Neural progenitor cell (in vitro differentiated cells): ENCODE measurements around the gene TUT1. TPM values are rescaled to one million over a fixed set of nuclear protein-coding genes. Genes with fewer than 3 reads are reported as not detected.
A peak's percentile ranks its signal among the peaks of the same experiment; 100 is the strongest.
"Not testable (repeated sequence)": the region's sequence is repeated elsewhere in the genome, so short reads cannot be mapped to it uniquely, and the experiment has no call there.

Experiments
- DNase-seq: peaks from one replicate; pipeline ENCODE4 v3.0.0-alpha.2; 2016; ENCODE audit warnings: low spot score
- H2AFZ ChIP-seq: fragments of 200-600 bp; sonication (generic); replicated peaks from 2 replicates; pipeline ENCODE4 v1.6.1; 2016; ENCODE audit warnings: antibody characterized with exemption
- H3F3A ChIP-seq: fragments of 200-600 bp; sonication (generic); 2 replicates; pipeline ENCODE4 v1.6.1; 2016; ENCODE audit warnings: antibody characterized with exemption, low read depth
- H3K27ac ChIP-seq: fragments of 200-600 bp; sonication (generic); 2 replicates; pipeline ENCODE4 v1.5.1; 2016; ENCODE audit warnings: mild to moderate bottlenecking
- H3K27me3 ChIP-seq: fragments of 200-600 bp; sonication (generic); 2 replicates; pipeline ENCODE4 v1.6.1; 2016; ENCODE audit warnings: mild to moderate bottlenecking, moderate library complexity
- H3K36me3 ChIP-seq: fragments of 200-600 bp; sonication (generic); 2 replicates; pipeline ENCODE4 v1.5.1; 2016
- H3K4me1 ChIP-seq: fragments of 200-600 bp; sonication (generic); 2 replicates; pipeline ENCODE4 v1.6.1; 2016; ENCODE audit warnings: mixed run types
- H3K4me2 ChIP-seq: fragments of 200-600 bp; sonication (generic); 2 replicates; pipeline ENCODE4 v1.6.1; 2016
- H3K4me3 ChIP-seq: fragments of 200-600 bp; sonication (generic); 2 replicates; pipeline ENCODE4 v1.5.1; 2016
- H3K79me2 ChIP-seq: fragments of 200-600 bp; sonication (generic); 2 replicates; pipeline ENCODE4 v1.6.1; 2016; ENCODE audit warnings: low read depth
- H3K9ac ChIP-seq: fragments of 200-600 bp; sonication (generic); 2 replicates; pipeline ENCODE4 v1.6.1; 2016
- H3K9me3 ChIP-seq: fragments of 200-600 bp; sonication (generic); 2 replicates; pipeline ENCODE4 v1.5.1; 2016; ENCODE audit warnings: low read depth
- H4K20me1 ChIP-seq: fragments of 200-600 bp; sonication (generic); 2 replicates; pipeline ENCODE4 v1.6.1; 2016; ENCODE audit warnings: low read depth
- H3K27ac Mint-ChIP-seq: 3 replicates; pipeline ENCODE4 v1.8.0; 2021; ENCODE audit warnings: mixed read lengths
- H3K27me3 Mint-ChIP-seq: 2 replicates; pipeline ENCODE4 v1.8.0; 2022; ENCODE audit warnings: low read depth, mild to moderate bottlenecking, inconsistent platforms, moderate library complexity, mixed read lengths; ENCODE audit not compliant: insufficient read depth
- H3K36me3 Mint-ChIP-seq: 3 replicates; pipeline ENCODE4 v1.8.0; 2021; ENCODE audit warnings: mixed read lengths
- H3K4me1 Mint-ChIP-seq: 3 replicates; pipeline ENCODE4 v1.8.0; 2021; ENCODE audit warnings: mixed read lengths
- H3K4me3 Mint-ChIP-seq: 3 replicates; pipeline ENCODE4 v1.8.0; 2021; ENCODE audit warnings: mild to moderate bottlenecking, moderate library complexity, mixed read lengths
- H3K9me3 Mint-ChIP-seq: 3 replicates; pipeline ENCODE4 v1.8.0; 2020; ENCODE audit warnings: mixed read lengths
- CTCF ChIP-seq: fragments of 200-600 bp; sonication (generic); IDR thresholded peaks from 2 replicates; pipeline ENCODE4 v1.5.1; 2017; ENCODE audit warnings: antibody characterized with exemption, mild to moderate bottlenecking
- EZH2 ChIP-seq: fragments of 200-600 bp; sonication (generic); IDR thresholded peaks from 2 replicates; pipeline ENCODE4 v1.6.1; 2017; ENCODE audit warnings: antibody characterized with exemption, mild to moderate bottlenecking, moderate library complexity
- EZH2phosphoT487 ChIP-seq: fragments of 200-600 bp; sonication (generic); IDR thresholded peaks from 2 replicates; pipeline ENCODE4 v1.6.1; 2017; ENCODE audit warnings: antibody characterized with exemption
- total RNA-seq: library from RNA; depleted of rRNA; stranded (reverse); fragments of >200 nt; gene quantifications from 2 replicates; pipeline ENCODE4 v1.2.3, GENCODE V29; 2015; ENCODE audit warnings: low replicate concordance

TUT1 gene
- total RNA-seq, 1 donor from 2014 or later, result 4.8 TPM

- Histone ChIP-seq H3K36me3 (peaks cover 18% of the 10 kb centered on the region), H3K4me1 (peaks cover 12% of the 10 kb centered on the region), H3K27ac (peak overlapping the region; percentile 20), H4K20me1 (peaks cover 91% of the 10 kb centered on the region), H3K27me3 (no peaks in the 10 kb centered on the region), H3F3A (peaks cover 79% of the 10 kb centered on the region), H3K4me2 (no peak overlapping the region), H2AFZ (no peak overlapping the region), H3K79me2 (peaks cover 80% of the 10 kb centered on the region), H3K4me3 (no peak overlapping the region), H3K9me3 (no peaks in the 10 kb centered on the region), H3K9ac (no peak overlapping the region)
- no peak for DNase-seq
- Mint-ChIP-seq H3K4me1 (peaks cover 6% of the 10 kb centered on the region), H3K4me3 (no peak overlapping the region), H3K27ac (no peak overlapping the region), H3K36me3 (peaks cover 41% of the 10 kb centered on the region), H3K9me3 (no peaks in the 10 kb centered on the region), H3K27me3 (peaks cover 2% of the 10 kb centered on the region)
- no peak for TF ChIP-seq EZH2
- no peak for TF ChIP-seq CTCF
- TF ChIP-seq EZH2phosphoT487, result no peak
Observed at GRCh38 chr11:62565100-62565802, 26.1 kb downstream of the TUT1 start.

- Histone ChIP-seq H3K4me2 (peak overlapping the region; percentile 7), H3K36me3 (peaks cover 25% of the 10 kb centered on the region), H3K4me1 (peaks cover 30% of the 10 kb centered on the region), H3F3A (peaks cover 87% of the 10 kb centered on the region), H4K20me1 (peaks cover 74% of the 10 kb centered on the region), H3K79me2 (peaks cover 64% of the 10 kb centered on the region), H3K27ac (peak overlapping the region; percentile 71)
- H3K36me3 Mint-ChIP-seq, result peaks cover 44% of the 10 kb centered on the region
- peaks cover 18% of the 10 kb centered on the region for H3K4me1 Mint-ChIP-seq
- H3K27me3 ChIP-seq, H3K9ac ChIP-seq, H3K27ac Mint-ChIP-seq, H3K4me3 ChIP-seq, H2AFZ ChIP-seq, H3K9me3 ChIP-seq, H3K4me3 Mint-ChIP-seq, H3K27me3 Mint-ChIP-seq, H3K9me3 Mint-ChIP-seq: not testable (repeated sequence)
- DNase-seq, result peak; percentile 20
Observed at GRCh38 chr11:62561677-62562230, 29.6 kb downstream of the TUT1 start.

GRCh38 chr11:62560566-62561103 is 30.7 kb downstream of the TUT1 start:
- Mint-ChIP-seq H3K27me3 (peaks cover 4% of the 10 kb centered on the region), H3K27ac (no peak overlapping the region), H3K9me3 (no peaks in the 10 kb centered on the region), H3K4me3 (no peak overlapping the region), H3K4me1 (peaks cover 29% of the 10 kb centered on the region), H3K36me3 (peaks cover 35% of the 10 kb centered on the region)
- Histone ChIP-seq H3K9ac (no peak overlapping the region), H2AFZ (no peak overlapping the region), H3K4me1 (peaks cover 40% of the 10 kb centered on the region), H3K4me3 (no peak overlapping the region), H3K79me2 (peaks cover 53% of the 10 kb centered on the region), H3K36me3 (peaks cover 15% of the 10 kb centered on the region), H4K20me1 (peaks cover 67% of the 10 kb centered on the region), H3F3A (peaks cover 87% of the 10 kb centered on the region), H3K27me3 (no peaks in the 10 kb centered on the region), H3K9me3 (no peaks in the 10 kb centered on the region), H3K27ac (peak overlapping the region; percentile 13), H3K4me2 (no peak overlapping the region)
- DNase-seq, result peak; percentile 91
- TF ChIP-seq CTCF, result peak; percentile 78
- TF ChIP-seq EZH2phosphoT487, result no peak

- H3F3A ChIP-seq, result peaks cover 86% of the 10 kb centered on the region
- H3K4me1 ChIP-seq, result peaks cover 46% of the 10 kb centered on the region
- H3K79me2 ChIP-seq, result peaks cover 43% of the 10 kb centered on the region
- H3K36me3 ChIP-seq, H3K9me3 ChIP-seq, H3K27me3 Mint-ChIP-seq, H2AFZ ChIP-seq, DNase-seq, H3K9me3 Mint-ChIP-seq, H3K4me3 ChIP-seq, H3K27me3 ChIP-seq, H3K4me2 ChIP-seq, H3K9ac ChIP-seq: not testable (repeated sequence)
- H4K20me1 ChIP-seq, result peaks cover 58% of the 10 kb centered on the region
- Mint-ChIP-seq H3K36me3 (peaks cover 32% of the 10 kb centered on the region), H3K4me3 (peak overlapping the region; percentile 1), H3K27ac (peak overlapping the region; percentile 72), H3K4me1 (peaks cover 37% of the 10 kb centered on the region)
- peak overlapping the region; percentile 70 for H3K27ac ChIP-seq
Observed at GRCh38 chr11:62559626-62560025, 31.7 kb downstream of the TUT1 start.
